PC-9 (cell line): ENCODE results near the gene CCT8L2. TPM values are rescaled to one million over a fixed set of nuclear protein-coding genes. Genes with fewer than 3 reads are reported as not detected.
"Not testable (repeated sequence)": the region's sequence is repeated elsewhere in the genome, so short reads cannot be mapped to it uniquely, and the experiment has no call there.

ENCODE experiments used
- BruUV-seq: library from RNA; stranded (reverse); fragments of 400-500 nt; replicated peaks from 2 replicates; lab custom pipeline; 2021; lab: Mats Ljungman, UMichigan
- CTCF ChIA-PET: fragments of 300-600 bp; sonication (Branson Sonifier 250); formaldehyde crosslinking; loops from one replicate; lab custom pipeline; 2022; ENCODE audit warnings: antibody characterized with exemption; lab: Charles Lee
- POLR2A ChIA-PET: fragments of 300-600 bp; sonication (Branson Sonifier 250); formaldehyde crosslinking; loops from one replicate; lab custom pipeline; 2022; ENCODE audit warnings: antibody characterized with exemption; ENCODE audit not compliant: unreplicated experiment; lab: Charles Lee
- DNase-seq, 2 experiments: peaks; one replicate each; pipeline versions ENCODE4 v3.0.0 to v3.0.0-alpha.2; 2015 to 2022; ENCODE audit warnings: mixed read lengths in 1 of 2
- H2AFZ ChIP-seq: fragments of 200-600 bp; sonication (generic); 2 replicates; pipeline ENCODE4 v1.8.1; 2017; ENCODE audit warnings: antibody characterized with exemption
- H3F3A ChIP-seq: fragments of 200-600 bp; sonication (generic); 2 replicates; pipeline ENCODE4 v1.8.1; 2017; ENCODE audit warnings: antibody characterized with exemption, mild to moderate bottlenecking, low read depth; ENCODE audit not compliant: insufficient read depth
- H3K27ac ChIP-seq: fragments of 200-600 bp; sonication (generic); 2 replicates; pipeline ENCODE4 v1.6.1; 2016; ENCODE audit warnings: mixed run types
- H3K27me3 ChIP-seq: fragments of 200-600 bp; sonication (generic); 2 replicates; pipeline ENCODE4 v1.6.1; 2016; ENCODE audit warnings: low read depth, mixed run types; ENCODE audit not compliant: insufficient read depth
- H3K36me3 ChIP-seq: fragments of 200-600 bp; sonication (generic); 2 replicates; pipeline ENCODE4 v1.6.1; 2016; ENCODE audit warnings: low read depth, mixed run types
- H3K4me1 ChIP-seq: fragments of 200-600 bp; sonication (generic); replicated peaks from 2 replicates; pipeline ENCODE4 v1.6.1; 2016; ENCODE audit warnings: mixed run types; ENCODE audit not compliant: insufficient read depth
- H3K4me2 ChIP-seq: fragments of 200-600 bp; sonication (generic); 2 replicates; pipeline ENCODE4 v1.6.1; 2017; ENCODE audit warnings: mixed run types
- H3K4me3 ChIP-seq: fragments of 200-600 bp; sonication (generic); 2 replicates; pipeline ENCODE4 v1.6.1; 2016; ENCODE audit warnings: mixed run types
- H3K79me2 ChIP-seq: fragments of 200-600 bp; sonication (generic); 2 replicates; pipeline ENCODE4 v1.6.1; 2017; ENCODE audit warnings: low read depth, mixed run types
- H3K9me2 ChIP-seq: fragments of 200-600 bp; sonication (generic); 2 replicates; pipeline ENCODE4 v1.8.1; 2017; ENCODE audit warnings: mild to moderate bottlenecking; ENCODE audit not compliant: insufficient read depth
- H3K9me3 ChIP-seq: fragments of 200-600 bp; sonication (generic); 2 replicates; pipeline ENCODE4 v1.8.1; 2016; ENCODE audit warnings: low read depth; ENCODE audit not compliant: insufficient read depth
- H4K20me1 ChIP-seq: fragments of 200-600 bp; sonication (generic); 2 replicates; pipeline ENCODE4 v1.8.1; 2017; ENCODE audit not compliant: insufficient read depth
- CTCF ChIP-seq: fragments of 200-600 bp; sonication (generic); conservative IDR thresholded peaks from 2 replicates; pipeline ENCODE4 v1.6.1; 2017; ENCODE audit warnings: mixed run types, antibody characterized with exemption, mild to moderate bottlenecking, moderate library complexity
- intact Hi-C: fragments of 100-400 bp; cut with micrococcal nuclease; formaldehyde crosslinking; loops from one replicate; pipeline ENCODE4 v1.10.0; 2022; ENCODE audit not compliant: unreplicated experiment
- total RNA-seq: library from RNA; stranded (reverse); gene quantifications from 2 replicates; pipeline ENCODE4 v1.2.3, GENCODE V29; 2021

Gene CCT8L2
- total RNA-seq, 1 experiment from 2014 or later: not detected

GRCh38 chr22:16559056-16559955 is 33.3 kb downstream of the CCT8L2 start:
- Histone ChIP-seq H3K79me2 (no peaks in the 10 kb centered on the region), H3K4me1 (no peaks in the 10 kb centered on the region), H3K36me3 (no peaks in the 10 kb centered on the region), H3F3A (no peaks in the 10 kb centered on the region), H3K4me2 (no peak overlapping the region), H3K9me2 (no peaks in the 10 kb centered on the region), H3K27me3 (no peaks in the 10 kb centered on the region), H3K9me3 (no peaks in the 10 kb centered on the region), H3K27ac (no peak overlapping the region), H4K20me1 (no peaks in the 10 kb centered on the region), H3K4me3 (no peak overlapping the region), H2AFZ (no peak overlapping the region)
- DNase-seq: no peak
- intact Hi-C loops: no loop called here
- ChIA-PET POLR2A (no interaction called here), CTCF (no interaction called here)
- TF ChIP-seq CTCF: no peak
- no TSS peak for BruUV-seq

- H3F3A ChIP-seq, POLR2A ChIA-PET, H3K79me2 ChIP-seq, H3K9me2 ChIP-seq, H3K27me3 ChIP-seq, H3K9me3 ChIP-seq, H2AFZ ChIP-seq, H3K4me2 ChIP-seq, H3K36me3 ChIP-seq, H3K4me1 ChIP-seq, H3K27ac ChIP-seq, CTCF ChIA-PET, H4K20me1 ChIP-seq, H3K4me3 ChIP-seq, DNase-seq, BruUV-seq, intact Hi-C loops: not testable (repeated sequence)
Observed at GRCh38 chr22:16558376-16558945, 34.1 kb downstream of the CCT8L2 start.

GRCh38 chr22:16557511-16557910 is 35.1 kb downstream of the CCT8L2 start:
- H3K27ac ChIP-seq, H2AFZ ChIP-seq, H3K9me3 ChIP-seq, H3K36me3 ChIP-seq, CTCF ChIA-PET, H3F3A ChIP-seq, H3K9me2 ChIP-seq, H3K27me3 ChIP-seq, POLR2A ChIA-PET, intact Hi-C loops, H3K4me3 ChIP-seq, DNase-seq, H3K4me2 ChIP-seq, H3K4me1 ChIP-seq, BruUV-seq, H3K79me2 ChIP-seq, H4K20me1 ChIP-seq: not testable (repeated sequence)

- H3K9me3 ChIP-seq, intact Hi-C loops, POLR2A ChIA-PET, DNase-seq, H3K4me3 ChIP-seq, H3K4me2 ChIP-seq, H2AFZ ChIP-seq, H3K4me1 ChIP-seq, H3K27me3 ChIP-seq, BruUV-seq, H3K27ac ChIP-seq, H3K79me2 ChIP-seq, H4K20me1 ChIP-seq, H3F3A ChIP-seq, H3K9me2 ChIP-seq, CTCF ChIA-PET, H3K36me3 ChIP-seq: not testable (repeated sequence)
Observed at GRCh38 chr22:16555077-16555994, 37.3 kb downstream of the CCT8L2 start.

GRCh38 chr22:16543310-16543709 is 49.3 kb downstream of the CCT8L2 start:
- CTCF ChIA-PET, H3K4me3 ChIP-seq, POLR2A ChIA-PET, H3K36me3 ChIP-seq, H3K27ac ChIP-seq, H3K9me3 ChIP-seq, H3K4me2 ChIP-seq, DNase-seq, H3K4me1 ChIP-seq, H3F3A ChIP-seq, H3K27me3 ChIP-seq, intact Hi-C loops, H4K20me1 ChIP-seq, H3K79me2 ChIP-seq, H3K9me2 ChIP-seq, H2AFZ ChIP-seq, BruUV-seq: not testable (repeated sequence)
